Gastroesophageal sphincter (tissue), 4 donors: ENCODE data around the gene RNF187. TPM values are rescaled to one million over a fixed set of nuclear protein-coding genes. Genes with fewer than 3 reads are reported as not detected.

Experiments used
- ATAC-seq: fragments of 150-250 bp; one replicate; pipeline ENCODE4 v1.9.1; 2016; ENCODE audit warnings: mild to moderate bottlenecking, moderate library complexity
- H3K27ac ChIP-seq, 4 donors: fragments of 200-600 bp; sonication (generic) in 3 of 4; 1 replicate in 3 of 4; 2 replicates in 1 of 4; pipeline ENCODE4 v1.5.1; 2016 to 2019
- H3K27me3 ChIP-seq: fragments of 200-600 bp; sonication (generic); one replicate; pipeline ENCODE4 v1.5.1; 2019
- H3K36me3 ChIP-seq, 2 donors: fragments of 200-600 bp; sonication (generic); one replicate each; pipeline ENCODE4 v1.5.1; 2019; ENCODE audit warnings: control low read depth in 1 of 2
- H3K4me1 ChIP-seq, 3 donors: fragments of 200-600 bp; sonication (generic); 1 replicate in 2 of 3; 2 replicates in 1 of 3; pipeline ENCODE4 v1.5.1; 2016 to 2019; ENCODE audit warnings: control low read depth in 2 of 3
- H3K4me3 ChIP-seq, 2 donors: fragments of 200-600 bp; sonication (generic); one replicate each; pipeline ENCODE4 v1.5.1; 2019; ENCODE audit warnings: mild to moderate bottlenecking in 1 of 2, moderate library complexity in 1 of 2
- H3K9me3 ChIP-seq, 3 donors: fragments of 200-600 bp; sonication (generic); one replicate each; pipeline ENCODE4 v1.5.1; 2017 to 2019; ENCODE audit warnings: control low read depth in 2 of 3
- CTCF ChIP-seq, 4 experiments: fragments of 200-600 bp in 2 of 4; fragments of 450-650 bp in 2 of 4; sonication (generic) in 1 of 4; IDR thresholded peaks; one replicate each; pipeline ENCODE4 v1.5.1; 2017 to 2019; ENCODE audit warnings: antibody characterized with exemption in 4 of 4, mild to moderate bottlenecking in 2 of 4, moderate library complexity in 2 of 4
- EP300 ChIP-seq: sonication (generic); formaldehyde crosslinking; IDR thresholded peaks from one replicate; pipeline ENCODE4 v1.6.1; 2017; ENCODE audit warnings: antibody characterized with exemption, mild to moderate bottlenecking
- POLR2A ChIP-seq, 2 donors: fragments of 450-650 bp; IDR thresholded peaks; one replicate each; pipeline ENCODE4 v1.6.1; 2017; ENCODE audit warnings: antibody characterized with exemption in 2 of 2, mild to moderate bottlenecking in 2 of 2, moderate library complexity in 1 of 2
- POLR2AphosphoS5 ChIP-seq: sonication (generic); formaldehyde crosslinking; IDR thresholded peaks from one replicate; pipeline ENCODE4 v1.6.1; 2017; ENCODE audit warnings: antibody characterized with exemption
- WGBS, 2 donors: methylation state at CpG; one replicate each; pipeline ENCODE4 v1.1.5; 2018; ENCODE audit warnings: low coverage in 1 of 2; 5-methylcytosine and 5-hydroxymethylcytosine counted together
- total RNA-seq, 4 donors: library from RNA; depleted of rRNA; stranded (reverse); fragments of >200 nt; gene quantifications; one replicate each; pipeline ENCODE4 v1.1.0, GENCODE V29; 2016

RNF187 gene
- total RNA-seq, 4 donors from 2014 or later: 33.9 to 80.6 (median 52.4) TPM

- Histone ChIP-seq H3K36me3 (no peaks in the 10 kb centered on the region), H3K27me3 (peaks cover 42% of the 10 kb centered on the region), H3K9me3 (no peaks in the 10 kb centered on the region), H3K4me3 (no peak overlapping the region), H3K4me1 (no peaks in the 10 kb centered on the region), H3K27ac (no peak overlapping the region)
- TF ChIP-seq CTCF (IDR thresholded peaks at IDR 0.05): no peak
- 58 to 79% methylated on average over 2 of the region's 2 CpGs for WGBS, 2 donors
- ATAC-seq: no peak
Observed at GRCh38 chr1:228475812-228476211, 11.4 kb upstream of the RNF187 start.

GRCh38 chr1:228477263-228477662, 9.9 kb upstream of the RNF187 start:
- H3K4me3 ChIP-seq: no peak overlapping the region

GRCh38 chr1:228478326-228478725, 8.9 kb upstream of the RNF187 start:
- H3K4me1 ChIP-seq: no peaks in the 10 kb centered on the region
- peaks cover 17% of the 10 kb centered on the region for H3K27me3 ChIP-seq
- H3K4me3 ChIP-seq: no peak overlapping the region
- no peak for TF ChIP-seq POLR2AphosphoS5
- no peak for TF ChIP-seq CTCF (IDR thresholded peaks at IDR 0.05)
- TF ChIP-seq POLR2A (IDR thresholded peaks at IDR 0.05): no peak
- TF ChIP-seq EP300: no peak
- no peaks in the 10 kb centered on the region for H3K36me3 ChIP-seq
- no peak for ATAC-seq
- H3K27ac ChIP-seq: no peak overlapping the region
- WGBS, 2 donors: 29 to 33% methylated on average over 4 of the region's 4 CpGs
- H3K9me3 ChIP-seq: no peaks in the 10 kb centered on the region

More at GRCh38 chr1:228477263-228477662, 9.9 kb upstream of the RNF187 start:
- Histone ChIP-seq H3K4me1 (no peaks in the 10 kb centered on the region), H3K27me3 (peaks cover 28% of the 10 kb centered on the region), H3K27ac (no peak overlapping the region), H3K9me3 (no peaks in the 10 kb centered on the region), H3K36me3 (no peaks in the 10 kb centered on the region)
- ATAC-seq: no peak
- no peak for TF ChIP-seq CTCF (IDR thresholded peaks at IDR 0.05)
- TF ChIP-seq EP300: no peak
- TF ChIP-seq POLR2AphosphoS5: no peak
- no peak for TF ChIP-seq POLR2A (IDR thresholded peaks at IDR 0.05)
- 54 to 83% methylated on average over 2 to 3 of the region's 4 CpGs for WGBS, 2 donors

GRCh38 chr1:228478912-228479711, 8.1 kb upstream of the RNF187 start:
- Histone ChIP-seq H3K4me3 (no peak overlapping the region), H3K36me3 (no peaks in the 10 kb centered on the region), H3K9me3 (no peaks in the 10 kb centered on the region), H3K4me1 (no peaks in the 10 kb centered on the region), H3K27me3 (peaks cover 9% of the 10 kb centered on the region), H3K27ac (no peak overlapping the region)
- ATAC-seq: no peak
- TF ChIP-seq EP300 (no peak), POLR2A (IDR thresholded peaks at IDR 0.05) (no peak), POLR2AphosphoS5 (no peak), CTCF (IDR thresholded peaks at IDR 0.05) (no peak)
- 53 to 60% methylated on average over 5 to 7 of the region's 10 CpGs for WGBS, 2 donors

- no peaks in the 10 kb centered on the region for H3K36me3 ChIP-seq
- H3K4me1 ChIP-seq: peaks cover 0 to 27% (median 14%) of the 10 kb centered on the region in 3 donors
- no peaks in the 10 kb centered on the region for H3K27me3 ChIP-seq
- no peaks in the 10 kb centered on the region for H3K9me3 ChIP-seq
- no peak for ATAC-seq
- TF ChIP-seq EP300 (no peak), POLR2A (IDR thresholded peaks at IDR 0.05) (no peak), CTCF (IDR thresholded peaks at IDR 0.05) (no peak), POLR2AphosphoS5 (no peak)
- no peak overlapping the region for H3K4me3 ChIP-seq
- 83% methylated on average over 1 of the region's 1 CpG; no CpG with 5 or more reads in 1 of the 2 donors for WGBS, 2 donors
- H3K27ac ChIP-seq: no peak overlapping the region
Observed at GRCh38 chr1:228483789-228484188, 3.4 kb upstream of the RNF187 start.
